ENCODE data around the gene TMEM167A. TPM values are rescaled to one million over a fixed set of nuclear protein-coding genes. Genes with fewer than 3 reads are reported as not detected.

Gene TMEM167A
- total and polyA plus RNA-seq, 8 donors: 75.3 to 127 (median 83.4) TPM

GRCh38 chr5:83031381-83031780 lies 45.8 kb downstream of the TMEM167A start:
- ATAC-seq (no peak), DNase-seq (no peak)
- intact Hi-C loops (cut with DNase I): no loop called here
- no peaks in the 10 kb centered on the region for H3K9me3 ChIP-seq
- no peak overlapping the region for H3K4me3 ChIP-seq
- no peak overlapping the region for H3K27ac ChIP-seq
- H3K4me1 ChIP-seq: no peaks in the 10 kb centered on the region
- no peak for TF ChIP-seq CTCF (IDR thresholded peaks at IDR 0.05)
- no peaks in the 10 kb centered on the region for H3K36me3 ChIP-seq
- H3K27me3 ChIP-seq: no peaks in the 10 kb centered on the region

GRCh38 chr5:83029912-83030311 lies 47.3 kb downstream of the TMEM167A start:
- Histone ChIP-seq H3K4me1 (no peaks in the 10 kb centered on the region), H3K27ac (no peak overlapping the region), H3K9me3 (no peaks in the 10 kb centered on the region), H3K27me3 (no peaks in the 10 kb centered on the region), H3K4me3 (no peak overlapping the region), H3K36me3 (no peaks in the 10 kb centered on the region)
- DNase-seq (no peak), ATAC-seq (no peak)
- intact Hi-C loops (cut with DNase I): no loop called here
- TF ChIP-seq CTCF (IDR thresholded peaks at IDR 0.05): no peak

- Histone ChIP-seq H3K4me3 (no peak overlapping the region), H3K36me3 (no peaks in the 10 kb centered on the region), H3K9me3 (no peaks in the 10 kb centered on the region), H3K27ac (no peak overlapping the region), H3K4me1 (no peaks in the 10 kb centered on the region), H3K27me3 (no peaks in the 10 kb centered on the region)
- no peak for DNase-seq
- TF ChIP-seq CTCF (IDR thresholded peaks at IDR 0.05): no peak
- intact Hi-C loops (cut with DNase I): no loop called here
- no peak for ATAC-seq
Observed at GRCh38 chr5:83026930-83027687, 50.1 kb downstream of the TMEM167A start.

GRCh38 chr5:83026516-83026915 lies 50.7 kb downstream of the TMEM167A start:
- intact Hi-C loops (cut with DNase I): no loop called here
- Histone ChIP-seq H3K4me1 (no peaks in the 10 kb centered on the region), H3K4me3 (no peak overlapping the region), H3K36me3 (no peaks in the 10 kb centered on the region), H3K27ac (no peak overlapping the region), H3K9me3 (no peaks in the 10 kb centered on the region), H3K27me3 (no peaks in the 10 kb centered on the region)
- DNase-seq (no peak), ATAC-seq (no peak)
- TF ChIP-seq CTCF (IDR thresholded peaks at IDR 0.05): no peak

- intact Hi-C loops (cut with DNase I): no loop called here
- H3K4me3 ChIP-seq: no peak overlapping the region
Observed at GRCh38 chr5:83025690-83026478, 51.3 kb downstream of the TMEM167A start.

More at GRCh38 chr5:83025690-83026478, 51.3 kb downstream of the TMEM167A start:
- ATAC-seq (no peak), DNase-seq (no peak)
- no peaks in the 10 kb centered on the region for H3K4me1 ChIP-seq
- H3K27me3 ChIP-seq: no peaks in the 10 kb centered on the region
- H3K27ac ChIP-seq: no peak overlapping the region
- H3K36me3 ChIP-seq: no peaks in the 10 kb centered on the region
- H3K9me3 ChIP-seq: no peaks in the 10 kb centered on the region
- TF ChIP-seq CTCF (IDR thresholded peaks at IDR 0.05): no peak
